IMR-90 (cell line): ENCODE measurements around the gene CYP2W1. TPM values are rescaled to one million over a fixed set of nuclear protein-coding genes. Genes with fewer than 3 reads are reported as not detected.

Experiments
- ATAC-seq: fragments of 200-7000 bp; cut with Tn5 transposase; 2 replicates; pipeline ENCODE4 v1.9.1; 2020; ENCODE audit warnings: low read depth, mild to moderate bottlenecking, moderate library complexity
- BruUV-seq: library from RNA; stranded (reverse); fragments of 400-500 nt; replicated peaks from 2 replicates; lab custom pipeline; 2021; lab: Mats Ljungman, UMichigan
- CTCF ChIA-PET: fragments of 300-600 bp; formaldehyde crosslinking; extraction: SDS; loops from one replicate; lab custom pipeline; 2021; ENCODE audit warnings: antibody characterized with exemption; lab: Yijun Ruan, JAX
- POLR2A ChIA-PET: fragments of 300-600 bp; sonication (Branson Sonifier 250); formaldehyde crosslinking; loops from one replicate; lab custom pipeline; 2022; ENCODE audit warnings: antibody characterized with exemption; ENCODE audit not compliant: unreplicated experiment; lab: Charles Lee
- DNase-seq: peaks from one replicate; pipeline ENCODE4 v3.0.0; 2013
- H2AFZ ChIP-seq: replicated peaks from 2 replicates; pipeline ENCODE3; 2013; ENCODE audit warnings: low read length, mild to moderate bottlenecking; ENCODE audit not compliant: poor library complexity
- H2AK5ac ChIP-seq: 2 replicates; pipeline ENCODE4 v1.6.1; 2013; ENCODE audit warnings: low read depth, low read length, inconsistent platforms
- H2AK9ac ChIP-seq: replicated peaks from 2 replicates; pipeline ENCODE3; 2013; ENCODE audit warnings: mild to moderate bottlenecking, low read depth, low read length, moderate library complexity; ENCODE audit not compliant: poor library complexity
- H2BK120ac ChIP-seq: 2 replicates; pipeline ENCODE4 v1.6.1; 2013; ENCODE audit warnings: low read depth, low read length, inconsistent platforms
- H2BK15ac ChIP-seq: 3 replicates; pipeline ENCODE4 v1.6.1; 2013; ENCODE audit warnings: low read depth, low read length, inconsistent platforms
- H2BK20ac ChIP-seq: 2 replicates; pipeline ENCODE4 v1.6.1; 2013; ENCODE audit warnings: low read depth, mild to moderate bottlenecking, inconsistent platforms, low read length, moderate library complexity
- H2BK5ac ChIP-seq: 2 replicates; pipeline ENCODE4 v1.6.1; 2013; ENCODE audit warnings: mild to moderate bottlenecking, low read depth, low read length, inconsistent platforms; ENCODE audit not compliant: poor library complexity, severe bottlenecking
- H3K14ac ChIP-seq: replicated peaks from 2 replicates; pipeline ENCODE4 v1.6.1; 2013; ENCODE audit warnings: low read depth, low read length, inconsistent platforms
- H3K18ac ChIP-seq: 2 replicates; pipeline ENCODE4 v1.6.1; 2013; ENCODE audit warnings: low read depth, low read length, control low read depth
- H3K23ac ChIP-seq: 2 replicates; pipeline ENCODE4 v1.6.1; 2013; ENCODE audit warnings: low read depth, low read length, inconsistent platforms
- H3K27ac ChIP-seq: 2 replicates; pipeline ENCODE4 v1.5.1; 2013; ENCODE audit warnings: mild to moderate bottlenecking, control low read depth, low read length; ENCODE audit not compliant: insufficient read depth
- H3K27me3 ChIP-seq: 2 replicates; pipeline ENCODE4 v1.6.1; 2013; ENCODE audit warnings: low read length; ENCODE audit not compliant: control insufficient read depth, insufficient read depth
- H3K36me3 ChIP-seq: 2 replicates; pipeline ENCODE4 v1.6.1; 2013; ENCODE audit warnings: low read length, mixed read lengths; ENCODE audit not compliant: control insufficient read depth, insufficient read depth
- H3K4ac ChIP-seq: 2 replicates; pipeline ENCODE4 v1.6.1; 2013; ENCODE audit warnings: low read depth, low read length, inconsistent platforms
- H3K4me1 ChIP-seq: 2 replicates; pipeline ENCODE4 v1.6.1; 2013; ENCODE audit warnings: low read length, mixed read lengths; ENCODE audit not compliant: control insufficient read depth, insufficient read depth
- H3K4me2 ChIP-seq: 2 replicates; pipeline ENCODE4 v1.6.1; 2013; ENCODE audit warnings: low read depth, mild to moderate bottlenecking, control low read depth, low read length, moderate library complexity
- H3K4me3 ChIP-seq: 2 replicates; pipeline ENCODE4 v1.5.1; 2013; ENCODE audit warnings: low read depth, mild to moderate bottlenecking, control low read depth, low read length, moderate library complexity; ENCODE audit not compliant: insufficient read depth
- H3K56ac ChIP-seq: 2 replicates; pipeline ENCODE4 v1.6.1; 2013; ENCODE audit warnings: low read length, inconsistent platforms; ENCODE audit not compliant: insufficient read depth; ENCODE audit errors: extremely low read depth
- H3K79me1 ChIP-seq, 2 experiments: 2 replicates each; pipeline ENCODE4 v1.6.1; 2013; ENCODE audit warnings: low read length in 2 of 2, inconsistent platforms in 1 of 2, low read depth in 1 of 2
- H3K9ac ChIP-seq: 2 replicates; pipeline ENCODE4 v1.6.1; 2013; ENCODE audit warnings: low read depth, low read length, control low read depth
- H3K9me1 ChIP-seq: 2 replicates; pipeline ENCODE4 v1.6.1; 2013; ENCODE audit warnings: low read length, inconsistent platforms; ENCODE audit not compliant: insufficient read depth
- H3K9me3 ChIP-seq: 2 replicates; pipeline ENCODE4 v1.6.1; 2013; ENCODE audit warnings: low read length; ENCODE audit not compliant: control insufficient read depth, insufficient read depth
- H4K20me1 ChIP-seq: 2 replicates; pipeline ENCODE4 v1.6.1; 2013; ENCODE audit warnings: low read length, inconsistent platforms; ENCODE audit not compliant: insufficient read depth
- H4K5ac ChIP-seq: 2 replicates; pipeline ENCODE4 v1.6.1; 2013; ENCODE audit warnings: mild to moderate bottlenecking, low read depth, low read length, control low read depth
- H4K8ac ChIP-seq, 2 experiments: 2 replicates each; pipeline ENCODE4 v1.6.1; 2013; ENCODE audit warnings: low read depth in 2 of 2, low read length in 2 of 2, control low read depth in 1 of 2, inconsistent platforms in 1 of 2
- H4K91ac ChIP-seq: 2 replicates; pipeline ENCODE4 v1.6.1; 2013; ENCODE audit warnings: low read depth, low read length, inconsistent platforms; ENCODE audit not compliant: insufficient read depth
- MAFK ChIP-seq: IDR thresholded peaks from 2 replicates; pipeline ENCODE4 v1.6.1; 2012; ENCODE audit warnings: low read depth, low read length, improper control_type of control experiment
- WGBS, 2 experiments: methylation state at CpG; one replicate each; pipeline versions ENCODE4 v1.1.5 to v1.1.7; 2013; ENCODE audit warnings: missing lambda C conversion rate in 2 of 2; ENCODE audit not compliant: insufficient read length in 1 of 2; ENCODE audit errors: extremely low coverage in 2 of 2; 5-methylcytosine and 5-hydroxymethylcytosine counted together
- dilution Hi-C: fragments of 300-500 bp; cut with HindIII; formaldehyde crosslinking; loops from one replicate; pipeline ENCODE4 v1.14.3; 2018; ENCODE audit warnings: low sequenced_read_pairs; ENCODE audit not compliant: unreplicated experiment
- in situ Hi-C: fragments of 300-500 bp; cut with MboI; formaldehyde crosslinking; loops from 3 replicates; pipeline ENCODE4 v1.14.3; 2019; ENCODE audit warnings: low sequenced_read_pairs, inconsistent platforms, mixed read lengths
- intact Hi-C: fragments of 100-400 bp; cut with micrococcal nuclease; formaldehyde crosslinking; loops from 2 replicates; pipeline ENCODE4 v1.10.0; 2022
- polyA plus RNA-seq, 3 experiments: library from polyadenylated mRNA; depleted of rRNA; stranded (reverse); fragments of >200 nt; gene quantifications; 2 replicates each; pipeline ENCODE4 v1.2.3, GENCODE V29; 2012; ENCODE audit warnings: low replicate concordance in 1 of 3
- total RNA-seq: library from RNA; depleted of rRNA; stranded (reverse); fragments of >200 nt; gene quantifications from 2 replicates; pipeline ENCODE4 v1.2.3, GENCODE V29; 2012
- TF ChIP-seq, protein P1 (sequence below): fragments of 150-350 bp; IDR thresholded peaks from 2 replicates; pipeline ENCODE4 v1.6.1; 2017; ENCODE audit warnings: mild to moderate bottlenecking, antibody characterized with exemption, low read length, low read depth
- TF ChIP-seq, protein P2 (sequence below): conservative IDR thresholded peaks from 2 replicates; pipeline ENCODE4 v1.5.1; 2012; ENCODE audit warnings: mild to moderate bottlenecking, low read depth, low read length, improper control_type of control experiment

CYP2W1 gene
- total and polyA plus RNA-seq, 2 of the 4 experiments (the other 2 are of a cell fraction), result not detected

DNA sequence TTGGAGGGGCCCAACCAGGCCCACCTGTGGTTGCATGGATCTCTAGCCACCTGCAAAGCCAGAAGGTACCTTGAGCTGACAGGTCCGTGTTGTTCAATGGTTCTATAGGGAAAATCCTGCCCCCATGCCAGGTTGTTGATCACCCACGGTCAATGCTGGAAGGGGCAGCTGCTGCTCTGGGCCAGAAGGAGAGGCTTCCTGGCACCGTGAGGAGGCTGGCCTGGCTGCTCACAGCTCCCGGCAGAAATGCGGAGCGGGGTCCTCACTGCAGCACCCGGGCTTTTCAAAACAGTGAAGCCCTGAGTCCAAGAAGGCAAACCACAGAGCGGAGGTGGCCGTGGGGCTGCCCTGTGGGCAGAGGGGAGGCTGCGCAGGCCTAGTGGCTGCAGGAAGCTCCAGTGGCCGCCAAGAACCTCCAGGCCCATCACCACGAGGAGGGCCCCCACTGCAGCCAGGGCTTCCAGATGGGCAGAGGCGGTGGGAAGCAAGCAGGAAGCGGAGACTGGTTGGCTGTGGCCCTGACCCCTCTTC lies 36.3 kb downstream of the CYP2W1 start:
- peaks cover 5% of the 10 kb centered on the region; the same call in 1 of the 2 replicates for H3K9me1 ChIP-seq
- POLR2A ChIA-PET, result no interaction called here

More for the DNA sequence above, 36.3 kb downstream of the CYP2W1 start:
- Histone ChIP-seq H3K56ac (no peak overlapping the region), H2AK5ac (no peak overlapping the region), H2BK5ac (no peak overlapping the region), H4K5ac (no peak overlapping the region), H3K9me3 (peaks cover 3% of the 10 kb centered on the region; the same call in 1 of the 2 replicates), H2BK120ac (no peak overlapping the region), H3K9ac (no peak overlapping the region), H3K79me1 (peaks cover 11 to 64% of the 10 kb centered on the region in 2 experiments), H2AK9ac (no peak overlapping the region), H3K4me3 (no peak overlapping the region), H4K8ac (no peak overlapping the region), H3K4ac (no peak overlapping the region), H3K18ac (no peak overlapping the region), H4K20me1 (peaks cover 36% of the 10 kb centered on the region), H3K27ac (no peak overlapping the region), H3K4me1 (no peaks in the 10 kb centered on the region), H4K91ac (no peak overlapping the region), H3K4me2 (no peak overlapping the region), H2AFZ (no peak overlapping the region), H3K36me3 (peaks cover 24% of the 10 kb centered on the region), H2BK15ac (no peak overlapping the region), H2BK20ac (no peak overlapping the region), H3K14ac (no peak overlapping the region), H3K23ac (no peak overlapping the region), H3K27me3 (no peaks in the 10 kb centered on the region)
- in situ Hi-C loops, result no loop called here
- BruUV-seq, result no TSS peak
- WGBS, 2 experiments, result 100% methylated on average over 4 of the region's 14 CpGs; no CpG with 5 or more reads in 1 of the 2 experiments
- dilution Hi-C loops, result no loop called here
- CTCF ChIA-PET, result interaction anchor here (1.4 kb wide), 1 partner anchor 47 kb away, joined by 3 read pairs; no protein-coding TSS in a partner anchor
- no peak for ATAC-seq
- TF ChIP-seq MAFK, result no peak
- TF ChIP-seq, protein P1, sequence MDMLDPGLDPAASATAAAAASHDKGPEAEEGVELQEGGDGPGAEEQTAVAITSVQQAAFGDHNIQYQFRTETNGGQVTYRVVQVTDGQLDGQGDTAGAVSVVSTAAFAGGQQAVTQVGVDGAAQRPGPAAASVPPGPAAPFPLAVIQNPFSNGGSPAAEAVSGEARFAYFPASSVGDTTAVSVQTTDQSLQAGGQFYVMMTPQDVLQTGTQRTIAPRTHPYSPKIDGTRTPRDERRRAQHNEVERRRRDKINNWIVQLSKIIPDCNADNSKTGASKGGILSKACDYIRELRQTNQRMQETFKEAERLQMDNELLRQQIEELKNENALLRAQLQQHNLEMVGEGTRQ, result no peak
- TF ChIP-seq, protein P2, sequence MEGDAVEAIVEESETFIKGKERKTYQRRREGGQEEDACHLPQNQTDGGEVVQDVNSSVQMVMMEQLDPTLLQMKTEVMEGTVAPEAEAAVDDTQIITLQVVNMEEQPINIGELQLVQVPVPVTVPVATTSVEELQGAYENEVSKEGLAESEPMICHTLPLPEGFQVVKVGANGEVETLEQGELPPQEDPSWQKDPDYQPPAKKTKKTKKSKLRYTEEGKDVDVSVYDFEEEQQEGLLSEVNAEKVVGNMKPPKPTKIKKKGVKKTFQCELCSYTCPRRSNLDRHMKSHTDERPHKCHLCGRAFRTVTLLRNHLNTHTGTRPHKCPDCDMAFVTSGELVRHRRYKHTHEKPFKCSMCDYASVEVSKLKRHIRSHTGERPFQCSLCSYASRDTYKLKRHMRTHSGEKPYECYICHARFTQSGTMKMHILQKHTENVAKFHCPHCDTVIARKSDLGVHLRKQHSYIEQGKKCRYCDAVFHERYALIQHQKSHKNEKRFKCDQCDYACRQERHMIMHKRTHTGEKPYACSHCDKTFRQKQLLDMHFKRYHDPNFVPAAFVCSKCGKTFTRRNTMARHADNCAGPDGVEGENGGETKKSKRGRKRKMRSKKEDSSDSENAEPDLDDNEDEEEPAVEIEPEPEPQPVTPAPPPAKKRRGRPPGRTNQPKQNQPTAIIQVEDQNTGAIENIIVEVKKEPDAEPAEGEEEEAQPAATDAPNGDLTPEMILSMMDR, result no peak
- intact Hi-C loops, result no loop called here
- no peak for DNase-seq
